K562 (cell line): ENCODE measurements around the gene KCNQ4. TPM values are rescaled to one million over a fixed set of nuclear protein-coding genes. Genes with fewer than 3 reads are reported as not detected.

ENCODE experiments used
- ATAC-seq: fragments of 200-7000 bp; cut with Tn5 transposase; 3 replicates; pipeline ENCODE4 v1.9.1; 2020; ENCODE audit warnings: moderate library complexity
- BruUV-seq: library from RNA; stranded (reverse); fragments of 400-500 nt; replicated peaks from 2 replicates; lab custom pipeline; 2021; lab: Mats Ljungman, UMichigan
- CTCF ChIA-PET: fragments of 300-600 bp; formaldehyde crosslinking; extraction: SDS; loops from one replicate; lab custom pipeline; 2021; ENCODE audit warnings: low intra/inter-chr PET ratio; lab: Yijun Ruan, JAX
- POLR2A ChIA-PET: fragments of 300-600, 350-650 bp; sonication (Branson Sonifier 250); formaldehyde crosslinking; extraction: SDS; loops from one replicate; lab custom pipeline; 2021; ENCODE audit warnings: antibody characterized with exemption, inconsistent platforms; lab: Yijun Ruan, JAX
- DNase-seq, 4 experiments: peaks; one replicate each; pipeline versions ENCODE4 v3.0.0 to v3.0.0-alpha.2; 2011 to 2018; ENCODE audit warnings: low spot score in 3 of 4, mixed read lengths in 3 of 4; ENCODE audit errors: extremely low read depth in 1 of 4
- FAIRE-seq: peaks from 2 replicates; lab custom pipeline; 2011; peaks lifted over from hg19 to GRCh38; lab: Jason Lieb, UNC
- H2AFZ ChIP-seq: 2 replicates; pipeline ENCODE4 v1.6.0; 2011; ENCODE audit warnings: low read depth, low read length, control low read depth, inconsistent platforms
- H3K27ac ChIP-seq: fragments of 200-600 bp; 3 replicates; pipeline ENCODE4 v1.8.0; 2011; ENCODE audit warnings: low read depth, mild to moderate bottlenecking, control low read depth, inconsistent platforms, low read length, moderate library complexity, mixed read lengths; ENCODE audit errors: extremely low read depth
- H3K27me3 ChIP-seq, 2 experiments: fragments of 300-600 bp in 1 of 2; 2 replicates in 1 of 2; 3 replicates in 1 of 2; pipeline versions ENCODE4 v1.6.0 to v1.8.0; 2011; ENCODE audit warnings: inconsistent platforms in 2 of 2, low read length in 2 of 2, mild to moderate bottlenecking in 1 of 2, mixed read lengths in 1 of 2, moderate library complexity in 1 of 2; ENCODE audit not compliant: control insufficient read depth in 2 of 2, insufficient read depth in 2 of 2
- H3K36me3 ChIP-seq: fragments of 300-600 bp; 3 replicates; pipeline ENCODE4 v1.8.0; 2011; ENCODE audit warnings: mild to moderate bottlenecking, low read length, inconsistent platforms; ENCODE audit not compliant: control insufficient read depth, insufficient read depth
- H3K4me1 ChIP-seq, 2 experiments: fragments of 200-600 bp in 1 of 2; replicated peaks in 1 of 2; 2 replicates in 1 of 2; 3 replicates in 1 of 2; pipeline versions ENCODE4 v1.5.1 to v1.8.0; 2011; ENCODE audit warnings: inconsistent platforms in 2 of 2, low read length in 2 of 2, mild to moderate bottlenecking in 1 of 2, mixed read lengths in 1 of 2, moderate library complexity in 1 of 2; ENCODE audit not compliant: control insufficient read depth in 2 of 2, insufficient read depth in 2 of 2
- H3K4me2 ChIP-seq: 2 replicates; pipeline ENCODE4 v1.6.1; 2011; ENCODE audit warnings: low read length, control low read depth, inconsistent platforms, mixed read lengths; ENCODE audit not compliant: insufficient read depth
- H3K4me3 ChIP-seq: fragments of 200-600 bp; sonication (generic), shearing (Covaris generic); 2 replicates; pipeline ENCODE4 v1.5.1; 2016; ENCODE audit warnings: control low read depth, inconsistent platforms
- H3K79me2 ChIP-seq: fragments of 200-600 bp; 3 replicates; pipeline ENCODE4 v1.8.0; 2011; ENCODE audit warnings: low read length, inconsistent platforms; ENCODE audit not compliant: control insufficient read depth, insufficient read depth
- H3K9ac ChIP-seq, 2 experiments: 2 replicates each; pipeline versions ENCODE4 v1.6.0 to v1.6.1; 2011; ENCODE audit warnings: low read depth in 2 of 2, low read length in 2 of 2, control low read depth in 1 of 2, inconsistent platforms in 1 of 2, mild to moderate bottlenecking in 1 of 2, mixed read lengths in 1 of 2; ENCODE audit not compliant: insufficient read depth in 1 of 2
- H3K9me1 ChIP-seq: one replicate; pipeline ENCODE4 v1.6.0; 2011; ENCODE audit warnings: inconsistent platforms, mild to moderate bottlenecking, low read length, moderate library complexity; ENCODE audit not compliant: control insufficient read depth, insufficient read depth
- H3K9me3 ChIP-seq: replicated peaks from 2 replicates; pipeline ENCODE4 v1.5.1; 2011; ENCODE audit warnings: low read depth, low read length, inconsistent platforms; ENCODE audit not compliant: control insufficient read depth, insufficient read depth
- H4K20me1 ChIP-seq: replicated peaks from 2 replicates; pipeline ENCODE4 v1.6.1; 2011; ENCODE audit warnings: low read length, inconsistent platforms, mixed read lengths; ENCODE audit not compliant: control insufficient read depth, insufficient read depth
- C11orf30 ChIP-seq: fragments of 450-650 bp; IDR thresholded peaks from 2 replicates; pipeline ENCODE4 v1.6.1; 2016; ENCODE audit warnings: low read depth, mild to moderate bottlenecking
- CEBPB ChIP-seq: fragments of 450-650 bp; IDR thresholded peaks from 2 replicates; pipeline ENCODE4 v1.6.1; 2016; ENCODE audit warnings: missing genetic modification characterization, missing compliant biosample characterization
- CREB5 ChIP-seq: fragments of 250-450 bp; sonication (Bioruptor Pico); IDR thresholded peaks from 2 replicates; pipeline ENCODE4 v1.5.0; 2020; ENCODE audit warnings: mild to moderate bottlenecking
- EHMT2 ChIP-seq: fragments of 450-650 bp; IDR thresholded peaks from 2 replicates; pipeline ENCODE4 v1.6.1; 2018; ENCODE audit warnings: antibody characterized with exemption
- FOXK2 ChIP-seq, 2 experiments: fragments of 450-650 bp; IDR thresholded peaks in 1 of 2; conservative IDR thresholded peaks in 1 of 2; 2 replicates each; pipeline ENCODE4 v1.6.1; 2016; ENCODE audit warnings: low read depth in 2 of 2, mild to moderate bottlenecking in 1 of 2
- MAFG ChIP-seq: fragments of 450-650 bp; conservative IDR thresholded peaks from 2 replicates; pipeline ENCODE4 v1.6.1; 2016; ENCODE audit warnings: missing genetic modification characterization, missing compliant biosample characterization
- MBD2 ChIP-seq: sonication (generic); IDR thresholded peaks from 2 replicates; pipeline ENCODE4 v1.6.1; 2016; ENCODE audit warnings: low read depth, borderline replicate concordance
- NFRKB ChIP-seq: fragments of 450-650 bp; IDR thresholded peaks from 2 replicates; pipeline ENCODE4 v1.6.1; 2016; ENCODE audit warnings: low read depth
- PHF20 ChIP-seq: fragments of 450-650 bp; IDR thresholded peaks from 2 replicates; pipeline ENCODE4 v1.6.1; 2018; ENCODE audit not compliant: partially characterized antibody
- PML ChIP-seq: IDR thresholded peaks from 2 replicates; pipeline ENCODE4 v1.6.1; 2012; ENCODE audit warnings: low read length, inconsistent platforms
- ZFP36 ChIP-seq: fragments of 150-350 bp; IDR thresholded peaks from 2 replicates; pipeline ENCODE4 v1.6.1; 2018; ENCODE audit warnings: low read length, low read depth; ENCODE audit not compliant: partially characterized antibody
- ZNF354B ChIP-seq: fragments of 250-450 bp; sonication (Bioruptor Pico); IDR thresholded peaks from 2 replicates; pipeline ENCODE4 v1.4.0; 2020
- WGBS: fragments of 100-300 bp; shearing (Covaris generic); methylation state at CpG from one replicate; pipeline ENCODE4 v1.1.6; 2016; ENCODE audit warnings: low coverage, mixed read lengths; ENCODE audit not compliant: insufficient coverage; ENCODE audit errors: missing lambda C conversion rate; 5-methylcytosine and 5-hydroxymethylcytosine counted together
- in situ Hi-C: fragments of 300-500 bp; cut with MboI; formaldehyde crosslinking; loops from 4 replicates; pipeline ENCODE4 v1.15.0; 2018; ENCODE audit warnings: inconsistent platforms, mixed read lengths
- intact Hi-C: fragments of 100-400 bp; cut with micrococcal nuclease; formaldehyde crosslinking; loops from 2 replicates; pipeline ENCODE4 v1.14.2; 2022
- polyA plus RNA-seq, 8 experiments: library from polyadenylated mRNA; depleted of rRNA in 4 of 8; stranded (reverse) in 5 of 8; unstranded in 3 of 8; fragments of >200 nt; fragmentation: Nextera tagmentation in 2 of 8; fragmentation: Illumina TruSeq in 1 of 8; extraction: Ambion mirVana in 2 of 8; extraction: Trizol in 1 of 8; gene quantifications; 2 replicates each; pipeline versions ENCODE4 v1.2.1 to v1.2.3, GENCODE V29; 2011 to 2014; ENCODE audit warnings: inconsistent platforms in 1 of 8, missing spikeins in 1 of 8
- total RNA-seq, 7 experiments: library from RNA; depleted of rRNA in 6 of 7; stranded (reverse); fragments of >200 nt in 6 of 7; fragmentation: Illumina TruSeq in 2 of 7; extraction: Trizol in 2 of 7; gene quantifications; 2 replicates each; pipeline versions ENCODE4 v1.2.1 to v1.2.3, GENCODE V29; 2011 to 2021; ENCODE audit warnings: low replicate concordance in 1 of 7

The KCNQ4 gene
- total and polyA plus RNA-seq, 9 of the 15 experiments (the other 6 are each of a cell fraction or from before 2014, with no cell fraction given) = 0.07 to 4.1 (median 0.79) TPM

GRCh38 chr1:40755067-40755466 lies 28.5 kb upstream of the KCNQ4 start:
- Histone ChIP-seq H3K79me2 (no peaks in the 10 kb centered on the region), H3K4me2 (no peak overlapping the region), H3K9me1 (no peaks in the 10 kb centered on the region), H3K4me3 (no peak overlapping the region), H3K9me3 (no peaks in the 10 kb centered on the region), H3K9ac (no peak overlapping the region), H2AFZ (no peak overlapping the region), H3K36me3 (peaks cover 94% of the 10 kb centered on the region), H4K20me1 (no peaks in the 10 kb centered on the region), H3K27me3 (no peaks in the 10 kb centered on the region), H3K27ac (no peak overlapping the region), H3K4me1 (no peaks in the 10 kb centered on the region)
- in situ Hi-C loops = no loop called here
- ChIA-PET POLR2A (interaction anchor here (0.7 to 2.3 kb wide), 3 partner anchors 10 to 61 kb away, joined by 3 to 11 read pairs (median 5); no protein-coding TSS in a partner anchor), CTCF (no interaction called here)
- TF ChIP-seq EHMT2 (no peak), CEBPB (tag) (peak; percentile 14; the same call in 1 of the 2 replicates)
- intact Hi-C loops = no loop called here
- DNase-seq = no peak
- no peak for ATAC-seq
- no TSS peak for BruUV-seq
- 82% methylated on average over 4 of the region's 4 CpGs for WGBS
- no peak for FAIRE-seq

- Histone ChIP-seq H3K36me3 (peaks cover 92% of the 10 kb centered on the region), H3K4me1 (no peaks in the 10 kb centered on the region), H3K79me2 (no peaks in the 10 kb centered on the region), H2AFZ (no peak overlapping the region), H3K9ac (no peak overlapping the region), H3K9me3 (no peaks in the 10 kb centered on the region), H3K27me3 (no peaks in the 10 kb centered on the region), H3K27ac (no peak overlapping the region), H3K4me3 (no peak overlapping the region), H3K4me2 (no peak overlapping the region), H4K20me1 (no peaks in the 10 kb centered on the region), H3K9me1 (no peaks in the 10 kb centered on the region)
- ATAC-seq = no peak
- ChIA-PET CTCF (no interaction called here), POLR2A (interaction anchor here (0.5 to 2.3 kb wide), 8 partner anchors 8 to 441 kb away, joined by 3 to 11 read pairs (median 4); no protein-coding TSS in a partner anchor)
- no peak for DNase-seq
- no peak for FAIRE-seq
- in situ Hi-C loops (no loop called here), intact Hi-C loops (no loop called here)
- whole genome bisulfite sequencing = 83% methylated on average over 3 of the region's 3 CpGs
- BruUV-seq = no TSS peak
- TF ChIP-seq PHF20 (no peak), ZNF354B (CRISPR knock-in tag) (no peak), C11orf30 (peak; percentile 69), MAFG (tag) (peak; percentile 59), FOXK2 (conservative IDR thresholded peaks at IDR 0.05 in 1 of 2, IDR thresholded peaks at IDR 0.05 in 1 of 2; ENCODE audit: low read depth in 2 of 2) (no peak), ZFP36 (no peak), PML (no peak), NFRKB (no peak), MBD2 (no peak), CREB5 (CRISPR knock-in tag) (no peak)
Measured at GRCh38 chr1:40756523-40756922, 27.1 kb upstream of the KCNQ4 start.
